Vagina (tissue), 2 donors: ENCODE data around the gene SERTAD2. TPM values are rescaled to one million over a fixed set of nuclear protein-coding genes. Genes with fewer than 3 reads are reported as not detected.

ENCODE experiments used
- DNase-seq, 2 donors: peaks; one replicate each; pipeline ENCODE4 v3.0.0-alpha.2; 2017; ENCODE audit errors: extremely low spot score in 2 of 2
- H3K27ac ChIP-seq: fragments of 200-600 bp; sonication (generic); one replicate; pipeline ENCODE4 v1.5.1; 2019
- H3K27me3 ChIP-seq: fragments of 200-600 bp; sonication (generic); one replicate; pipeline ENCODE4 v1.5.1; 2019
- H3K36me3 ChIP-seq, 2 donors: fragments of 200-600 bp; sonication (generic); one replicate each; pipeline ENCODE4 v1.5.1; 2017 to 2019
- H3K4me1 ChIP-seq: fragments of 200-600 bp; sonication (generic); one replicate; pipeline ENCODE4 v1.5.1; 2019
- H3K4me3 ChIP-seq, 2 donors: fragments of 200-600 bp; sonication (generic); 1 replicate in 1 of 2; 2 replicates in 1 of 2; pipeline ENCODE4 v1.5.1; 2016 to 2019
- H3K9me3 ChIP-seq: fragments of 200-600 bp; sonication (generic); one replicate; pipeline ENCODE4 v1.5.1; 2019
- CTCF ChIP-seq, 3 experiments: fragments of 450-650 bp in 2 of 3; fragments of 200-600 bp in 1 of 3; sonication (generic) in 1 of 3; IDR thresholded peaks; one replicate each; pipeline ENCODE4 v1.5.1; 2017 to 2019; ENCODE audit warnings: antibody characterized with exemption in 3 of 3, mild to moderate bottlenecking in 2 of 3, moderate library complexity in 2 of 3
- POLR2A ChIP-seq, 2 donors: fragments of 450-650 bp; IDR thresholded peaks; one replicate each; pipeline ENCODE4 v1.6.1; 2017; ENCODE audit warnings: antibody characterized with exemption in 2 of 2, mild to moderate bottlenecking in 2 of 2, moderate library complexity in 2 of 2
- POLR2AphosphoS5 ChIP-seq, 2 donors: sonication (generic); formaldehyde crosslinking; IDR thresholded peaks; one replicate each; pipeline ENCODE4 v1.9.0; 2017; ENCODE audit warnings: antibody characterized with exemption in 2 of 2, mild to moderate bottlenecking in 2 of 2, low read depth in 1 of 2; ENCODE audit not compliant: insufficient read depth in 1 of 2
- intact Hi-C: fragments of 100-400 bp; cut with DNase I; formaldehyde crosslinking; loops from one replicate; pipeline ENCODE4 v1.15.1; 2023
- total RNA-seq: library from RNA; depleted of rRNA; stranded (reverse); fragments of >200 nt; gene quantifications from one replicate; pipeline ENCODE4 v1.2.3, GENCODE V29; 2016

SERTAD2 gene
- total RNA-seq, 1 donor from 2014 or later = 19.2 TPM

GRCh38 chr2:64679673-64680425 is 26.1 kb upstream of the SERTAD2 start:
- Histone ChIP-seq H3K4me1 (peaks cover 14% of the 10 kb centered on the region), H3K36me3 (no peaks in the 10 kb centered on the region), H3K4me3 (no peak overlapping the region), H3K27me3 (no peaks in the 10 kb centered on the region), H3K27ac (no peak overlapping the region), H3K9me3 (no peaks in the 10 kb centered on the region)
- intact Hi-C loops = no loop called here
- DNase-seq = no peak
- TF ChIP-seq POLR2A (IDR thresholded peaks at IDR 0.05) (no peak), CTCF (IDR thresholded peaks at IDR 0.05) (no peak), POLR2AphosphoS5 (IDR thresholded peaks at IDR 0.05; ENCODE audit: insufficient read depth in 1 of 2, low read depth in 1 of 2) (no peak)

GRCh38 chr2:64678771-64679590 is 25.3 kb upstream of the SERTAD2 start:
- TF ChIP-seq POLR2A (IDR thresholded peaks at IDR 0.05) = no peak
- no peak for TF ChIP-seq CTCF (IDR thresholded peaks at IDR 0.05)
- TF ChIP-seq POLR2AphosphoS5 (IDR thresholded peaks at IDR 0.05; ENCODE audit: insufficient read depth in 1 of 2, low read depth in 1 of 2) = no peak
- intact Hi-C loops = no loop called here
- H3K36me3 ChIP-seq = no peaks in the 10 kb centered on the region
- peaks cover 14% of the 10 kb centered on the region for H3K4me1 ChIP-seq
- peak overlapping the region; percentile 34 for H3K27ac ChIP-seq
- DNase-seq = no peak
- H3K9me3 ChIP-seq = no peaks in the 10 kb centered on the region
- no peaks in the 10 kb centered on the region for H3K27me3 ChIP-seq
- H3K4me3 ChIP-seq = no peak overlapping the region

GRCh38 chr2:64677530-64677929 is 23.8 kb upstream of the SERTAD2 start:
- Histone ChIP-seq H3K4me1 (peaks cover 14% of the 10 kb centered on the region), H3K36me3 (no peaks in the 10 kb centered on the region), H3K4me3 (no peak overlapping the region), H3K9me3 (no peaks in the 10 kb centered on the region), H3K27me3 (no peaks in the 10 kb centered on the region), H3K27ac (no peak overlapping the region)
- no peak for TF ChIP-seq POLR2A (IDR thresholded peaks at IDR 0.05)
- no peak for TF ChIP-seq CTCF (IDR thresholded peaks at IDR 0.05)
- intact Hi-C loops = no loop called here
- no peak for DNase-seq

DNA sequence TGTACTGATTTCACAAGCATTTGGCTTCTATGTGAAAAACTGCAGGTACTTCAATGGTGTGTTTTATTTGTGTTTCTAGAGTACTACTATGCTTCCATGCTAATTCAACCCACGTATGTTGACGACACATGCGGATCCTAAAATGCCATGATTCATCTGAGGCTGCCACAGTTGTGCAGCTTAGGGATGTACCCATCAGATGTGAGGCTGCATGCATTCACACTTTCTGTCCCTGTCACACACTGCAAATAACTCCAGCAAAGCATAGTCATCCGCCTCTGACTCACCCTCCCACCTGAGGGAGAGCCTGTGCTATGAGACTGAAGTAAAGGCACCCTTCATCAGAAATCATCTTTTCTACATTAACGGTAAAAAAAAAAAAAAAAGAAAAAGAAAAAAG is 22.1 kb upstream of the SERTAD2 start:
- H3K27ac ChIP-seq = no peak overlapping the region
- intact Hi-C loops = no loop called here
- H3K9me3 ChIP-seq = no peaks in the 10 kb centered on the region
- H3K4me3 ChIP-seq = no peak overlapping the region
- no peak for TF ChIP-seq CTCF (IDR thresholded peaks at IDR 0.05)
- TF ChIP-seq POLR2AphosphoS5 (IDR thresholded peaks at IDR 0.05; ENCODE audit: insufficient read depth in 1 of 2, low read depth in 1 of 2) = peak in 1 of 2 donors; percentile 13
- peaks cover 14% of the 10 kb centered on the region for H3K4me1 ChIP-seq
- no peaks in the 10 kb centered on the region for H3K36me3 ChIP-seq
- H3K27me3 ChIP-seq = no peaks in the 10 kb centered on the region
- no peak for DNase-seq

- TF ChIP-seq POLR2AphosphoS5 (IDR thresholded peaks at IDR 0.05; ENCODE audit: insufficient read depth in 1 of 2, low read depth in 1 of 2) (no peak), CTCF (IDR thresholded peaks at IDR 0.05) (no peak), POLR2A (IDR thresholded peaks at IDR 0.05) (no peak)
- DNase-seq = no peak
- Histone ChIP-seq H3K4me3 (no peak overlapping the region), H3K27me3 (no peaks in the 10 kb centered on the region), H3K27ac (no peak overlapping the region), H3K4me1 (peaks cover 1% of the 10 kb centered on the region), H3K9me3 (no peaks in the 10 kb centered on the region), H3K36me3 (no peaks in the 10 kb centered on the region)
- intact Hi-C loops = no loop called here
Observed at GRCh38 chr2:64672708-64673107, 19.0 kb upstream of the SERTAD2 start.
